HCT116 (cell line): ENCODE data around the gene NTNG1. TPM values are rescaled to one million over a fixed set of nuclear protein-coding genes. Genes with fewer than 3 reads are reported as not detected.

ENCODE experiments used
- ATAC-seq: fragments of 200-7000 bp; cut with Tn5 transposase; 2 replicates; pipeline ENCODE4 v1.9.1; 2020; ENCODE audit warnings: mild to moderate bottlenecking, moderate library complexity
- BruUV-seq: library from RNA; stranded (reverse); fragments of 400-500 nt; replicated peaks from 2 replicates; lab custom pipeline; 2021; lab: Mats Ljungman, UMichigan
- CTCF ChIA-PET: fragments of 300-600 bp; sonication (Branson Sonifier 250); formaldehyde crosslinking; loops from one replicate; lab custom pipeline; 2021; ENCODE audit warnings: antibody characterized with exemption; lab: Charles Lee
- POLR2A ChIA-PET: fragments of 300-600, 350-600 bp; sonication (Branson Sonifier 250); formaldehyde crosslinking; loops from one replicate; lab custom pipeline; 2021; ENCODE audit warnings: antibody characterized with exemption; lab: Charles Lee
- RAD21 ChIA-PET, 2 experiments: fragments of 300-600 bp; sonication (Branson Sonifier 250); formaldehyde crosslinking; loops; one replicate each; lab custom pipeline; 2023; ENCODE audit warnings: low total read pairs in 2 of 2; ENCODE audit not compliant: uncharacterized antibody in 2 of 2, unreplicated experiment in 2 of 2, low non-redundant PET in 1 of 2; lab: Charles Lee
- DNase-seq: peaks from one replicate; pipeline ENCODE4 v3.0.0-alpha.2; 2010; ENCODE audit warnings: low read depth, low spot score
- H2AFZ ChIP-seq: fragments of 200-600 bp; shearing (Covaris generic), sonication (generic); 2 replicates; pipeline ENCODE4 v1.6.1; 2017; ENCODE audit warnings: low read depth, mixed run types, mixed read lengths, antibody characterized with exemption, low read length; ENCODE audit not compliant: poor library complexity, severe bottlenecking
- H3K27ac ChIP-seq: 2 replicates; pipeline ENCODE4 v1.5.1; 2012; ENCODE audit warnings: low read depth, low read length
- H3K27me3 ChIP-seq: fragments of 200-600 bp; sonication (generic); 2 replicates; pipeline ENCODE4 v1.6.1; 2016; ENCODE audit warnings: mixed run types, low read length, mixed read lengths; ENCODE audit not compliant: insufficient read depth
- H3K36me3 ChIP-seq, 2 experiments: fragments of 200-500 bp in 1 of 2; fragments of 200-600 bp in 1 of 2; sonication (Bioruptor generic) in 1 of 2; sonication (generic) in 1 of 2; 2 replicates each; pipeline versions ENCODE4 v1.5.1 to v1.6.1; 2014 to 2016; ENCODE audit warnings: low read length in 2 of 2, inconsistent platforms in 1 of 2, mixed read lengths in 1 of 2, mixed run types in 1 of 2; ENCODE audit not compliant: insufficient read depth in 2 of 2, control insufficient read depth in 1 of 2
- H3K4me1 ChIP-seq, 2 experiments: fragments of 200-600 bp in 1 of 2; sonication (generic) in 1 of 2; 2 replicates each; pipeline versions ENCODE4 v1.5.1 to v1.6.1; 2012 to 2017; ENCODE audit warnings: low read length in 2 of 2, inconsistent platforms in 1 of 2, mild to moderate bottlenecking in 1 of 2, mixed read lengths in 1 of 2, mixed run types in 1 of 2, moderate library complexity in 1 of 2; ENCODE audit not compliant: insufficient read depth in 2 of 2, control insufficient read depth in 1 of 2
- H3K4me2 ChIP-seq: fragments of 200-600 bp; sonication (generic); 2 replicates; pipeline ENCODE4 v1.6.1; 2017; ENCODE audit warnings: mixed run types, low read length, mixed read lengths
- H3K4me3 ChIP-seq, 2 experiments: fragments of 200-600 bp in 1 of 2; sonication (generic) in 1 of 2; replicated peaks in 1 of 2; 2 replicates each; pipeline ENCODE4 v1.5.1; 2011 to 2016; ENCODE audit warnings: low read length in 2 of 2, control low read depth in 1 of 2, low read depth in 1 of 2, mild to moderate bottlenecking in 1 of 2, mixed read lengths in 1 of 2, mixed run types in 1 of 2
- H3K79me2 ChIP-seq: fragments of 200-600 bp; sonication (generic); 2 replicates; pipeline ENCODE4 v1.6.1; 2017; ENCODE audit warnings: mild to moderate bottlenecking, mixed run types, low read length, moderate library complexity, mixed read lengths; ENCODE audit not compliant: insufficient read depth
- H3K9ac ChIP-seq: fragments of 200-600 bp; sonication (generic); 2 replicates; pipeline ENCODE4 v1.6.1; 2016; ENCODE audit warnings: low read length, mixed read lengths
- H3K9me2 ChIP-seq: fragments of 200-600 bp; sonication (generic), shearing (Covaris generic); 2 replicates; pipeline ENCODE4 v1.6.1; 2017; ENCODE audit warnings: mixed run types, mild to moderate bottlenecking, moderate library complexity; ENCODE audit not compliant: insufficient read depth
- H3K9me3 ChIP-seq, 2 experiments: fragments of 200-500 bp in 1 of 2; fragments of 200-600 bp in 1 of 2; sonication (Bioruptor generic) in 1 of 2; sonication (generic) in 1 of 2; 2 replicates each; pipeline ENCODE4 v1.6.1; 2014 to 2017; ENCODE audit warnings: low read length in 2 of 2, mixed read lengths in 2 of 2, inconsistent platforms in 1 of 2, low read depth in 1 of 2, mild to moderate bottlenecking in 1 of 2, mixed run types in 1 of 2, moderate library complexity in 1 of 2; ENCODE audit not compliant: control insufficient read depth in 1 of 2, insufficient read depth in 1 of 2
- H4K20me1 ChIP-seq: fragments of 200-600 bp; sonication (generic), shearing (Covaris generic); 2 replicates; pipeline ENCODE4 v1.6.1; 2017; ENCODE audit warnings: mixed run types, mild to moderate bottlenecking, moderate library complexity; ENCODE audit not compliant: insufficient read depth
- ATF3 ChIP-seq: IDR thresholded peaks from 2 replicates; pipeline ENCODE4 v1.6.1; 2012
- CEBPB ChIP-seq: IDR thresholded peaks from 2 replicates; pipeline ENCODE4 v1.6.1; 2012; ENCODE audit warnings: low read depth
- CTCF ChIP-seq, 3 experiments: fragments of 200-600 bp in 1 of 3; sonication (generic) in 1 of 3; IDR thresholded peaks in 2 of 3; conservative IDR thresholded peaks in 1 of 3; 2 replicates each; pipeline ENCODE4 v1.5.1; 2012 to 2017; ENCODE audit warnings: low read depth in 2 of 3, low read length in 2 of 3, antibody characterized with exemption in 1 of 3, borderline replicate concordance in 1 of 3, control low read depth in 1 of 3, mild to moderate bottlenecking in 1 of 3, mixed read lengths in 1 of 3, mixed run types in 1 of 3, moderate library complexity in 1 of 3; ENCODE audit not compliant: insufficient read depth in 1 of 3
- ELF1 ChIP-seq: IDR thresholded peaks from 2 replicates; pipeline ENCODE4 v1.6.1; 2012; ENCODE audit warnings: low read depth, borderline replicate concordance
- EZH2 ChIP-seq: fragments of 200-600 bp; sonication (generic); IDR thresholded peaks from 2 replicates; pipeline ENCODE4 v1.6.1; 2017; ENCODE audit warnings: antibody characterized with exemption, mixed run types
- EZH2phosphoT487 ChIP-seq: fragments of 200-600 bp; IDR thresholded peaks from 2 replicates; pipeline ENCODE4 v1.6.1; 2018; ENCODE audit warnings: antibody characterized with exemption, borderline replicate concordance
- JUND ChIP-seq: IDR thresholded peaks from 2 replicates; pipeline ENCODE4 v1.6.1; 2012
- SRF ChIP-seq: IDR thresholded peaks from 2 replicates; pipeline ENCODE4 v1.6.1; 2012; ENCODE audit warnings: low read depth
- YY1 ChIP-seq: IDR thresholded peaks from 2 replicates; pipeline ENCODE4 v1.6.1; 2011; ENCODE audit warnings: low read length, low read depth, moderate library complexity, mild to moderate bottlenecking; ENCODE audit not compliant: insufficient replicate concordance; ENCODE audit errors: extremely low read depth
- ZBTB33 ChIP-seq: IDR thresholded peaks from 2 replicates; pipeline ENCODE4 v1.6.1; 2011; ENCODE audit warnings: mild to moderate bottlenecking, low read length, moderate library complexity; ENCODE audit not compliant: insufficient replicate concordance; ENCODE audit errors: extremely low read depth
- ZNF274 ChIP-seq: fragments of 200-500 bp; sonication (Bioruptor generic); IDR thresholded peaks from 2 replicates; pipeline ENCODE4 v1.6.1; 2014; ENCODE audit warnings: mild to moderate bottlenecking, low read depth, low read length, inconsistent platforms
- intact Hi-C: fragments of 100-400 bp; cut with micrococcal nuclease; formaldehyde crosslinking; loops from 2 replicates; pipeline ENCODE4 v1.10.0; 2022
- total RNA-seq: library from RNA; stranded (reverse); gene quantifications from one replicate; pipeline ENCODE4 v1.2.1, GENCODE V29; 2021; ENCODE audit not compliant: unreplicated experiment

NTNG1 gene
- total RNA-seq, 1 experiment from 2014 or later: not detected

GRCh38 chr1:107530543-107530942 is 389.7 kb downstream of the NTNG1 start:
- BruUV-seq: no TSS peak
- Histone ChIP-seq H3K27me3 (no peaks in the 10 kb centered on the region), H3K9me2 (no peaks in the 10 kb centered on the region), H3K4me2 (no peak overlapping the region), H3K9me3 (peaks cover 0 to 12% of the 10 kb centered on the region in 2 experiments; a peak in 2 of 4 replicates), H3K4me3 (no peak overlapping the region), H3K79me2 (no peaks in the 10 kb centered on the region), H3K27ac (no peak overlapping the region), H3K4me1 (no peaks in the 10 kb centered on the region), H3K36me3 (no peaks in the 10 kb centered on the region), H2AFZ (no peak overlapping the region), H4K20me1 (no peaks in the 10 kb centered on the region), H3K9ac (no peak overlapping the region)
- intact Hi-C loops: no loop called here
- POLR2A ChIA-PET: no interaction called here
- DNase-seq (no peak), ATAC-seq (no peak)
- CTCF ChIA-PET: interaction anchor here (1.6 kb wide), 1 partner anchor 100 kb away, joined by 4 read pairs; no protein-coding TSS in a partner anchor
- RAD21 ChIA-PET: no interaction called here
- TF ChIP-seq EZH2 (no peak), ZBTB33 (no peak), EZH2phosphoT487 (no peak), ATF3 (no peak), YY1 (no peak), ELF1 (no peak), JUND (no peak), CTCF (IDR thresholded peaks at IDR 0.05 in 2 of 3, conservative IDR thresholded peaks at IDR 0.05 in 1 of 3; ENCODE audit: borderline replicate concordance in 1 of 3, insufficient read depth in 1 of 3, low read depth in 2 of 3, low read length in 2 of 3) (no peak), SRF (no peak), CEBPB (no peak), ZNF274 (no peak)
